PC-9 (cell line): ENCODE results near the gene N4BP2L2. TPM values are rescaled to one million over a fixed set of nuclear protein-coding genes. Genes with fewer than 3 reads are reported as not detected.

Source experiments
- BruUV-seq: library from RNA; stranded (reverse); fragments of 400-500 nt; replicated peaks from 2 replicates; lab custom pipeline; 2021; lab: Mats Ljungman, UMichigan
- CTCF ChIA-PET: fragments of 300-600 bp; sonication (Branson Sonifier 250); formaldehyde crosslinking; loops from one replicate; lab custom pipeline; 2022; ENCODE audit warnings: antibody characterized with exemption; lab: Charles Lee
- POLR2A ChIA-PET: fragments of 300-600 bp; sonication (Branson Sonifier 250); formaldehyde crosslinking; loops from one replicate; lab custom pipeline; 2022; ENCODE audit warnings: antibody characterized with exemption; ENCODE audit not compliant: unreplicated experiment; lab: Charles Lee
- DNase-seq, 2 experiments: peaks; one replicate each; pipeline versions ENCODE4 v3.0.0 to v3.0.0-alpha.2; 2015 to 2022; ENCODE audit warnings: mixed read lengths in 1 of 2
- H2AFZ ChIP-seq: fragments of 200-600 bp; sonication (generic); 2 replicates; pipeline ENCODE4 v1.8.1; 2017; ENCODE audit warnings: antibody characterized with exemption
- H3F3A ChIP-seq: fragments of 200-600 bp; sonication (generic); 2 replicates; pipeline ENCODE4 v1.8.1; 2017; ENCODE audit warnings: antibody characterized with exemption, mild to moderate bottlenecking, low read depth; ENCODE audit not compliant: insufficient read depth
- H3K27ac ChIP-seq: fragments of 200-600 bp; sonication (generic); 2 replicates; pipeline ENCODE4 v1.6.1; 2016; ENCODE audit warnings: mixed run types
- H3K27me3 ChIP-seq: fragments of 200-600 bp; sonication (generic); 2 replicates; pipeline ENCODE4 v1.6.1; 2016; ENCODE audit warnings: low read depth, mixed run types; ENCODE audit not compliant: insufficient read depth
- H3K36me3 ChIP-seq: fragments of 200-600 bp; sonication (generic); 2 replicates; pipeline ENCODE4 v1.6.1; 2016; ENCODE audit warnings: low read depth, mixed run types
- H3K4me1 ChIP-seq: fragments of 200-600 bp; sonication (generic); replicated peaks from 2 replicates; pipeline ENCODE4 v1.6.1; 2016; ENCODE audit warnings: mixed run types; ENCODE audit not compliant: insufficient read depth
- H3K4me2 ChIP-seq: fragments of 200-600 bp; sonication (generic); 2 replicates; pipeline ENCODE4 v1.6.1; 2017; ENCODE audit warnings: mixed run types
- H3K4me3 ChIP-seq: fragments of 200-600 bp; sonication (generic); 2 replicates; pipeline ENCODE4 v1.6.1; 2016; ENCODE audit warnings: mixed run types
- H3K79me2 ChIP-seq: fragments of 200-600 bp; sonication (generic); 2 replicates; pipeline ENCODE4 v1.6.1; 2017; ENCODE audit warnings: low read depth, mixed run types
- H3K9me2 ChIP-seq: fragments of 200-600 bp; sonication (generic); 2 replicates; pipeline ENCODE4 v1.8.1; 2017; ENCODE audit warnings: mild to moderate bottlenecking; ENCODE audit not compliant: insufficient read depth
- H3K9me3 ChIP-seq: fragments of 200-600 bp; sonication (generic); 2 replicates; pipeline ENCODE4 v1.8.1; 2016; ENCODE audit warnings: low read depth; ENCODE audit not compliant: insufficient read depth
- H4K20me1 ChIP-seq: fragments of 200-600 bp; sonication (generic); 2 replicates; pipeline ENCODE4 v1.8.1; 2017; ENCODE audit not compliant: insufficient read depth
- CTCF ChIP-seq: fragments of 200-600 bp; sonication (generic); conservative IDR thresholded peaks from 2 replicates; pipeline ENCODE4 v1.6.1; 2017; ENCODE audit warnings: mixed run types, antibody characterized with exemption, mild to moderate bottlenecking, moderate library complexity
- EZH2 ChIP-seq: fragments of 200-600 bp; sonication (generic); IDR thresholded peaks from 2 replicates; pipeline ENCODE4 v1.8.0; 2017; ENCODE audit warnings: antibody characterized with exemption, low read depth
- intact Hi-C: fragments of 100-400 bp; cut with micrococcal nuclease; formaldehyde crosslinking; loops from one replicate; pipeline ENCODE4 v1.10.0; 2022; ENCODE audit not compliant: unreplicated experiment
- total RNA-seq: library from RNA; stranded (reverse); gene quantifications from 2 replicates; pipeline ENCODE4 v1.2.3, GENCODE V29; 2021

N4BP2L2 gene
- total RNA-seq, 1 experiment from 2014 or later = 81.3 TPM

GRCh38 chr13:32409561-32410421 is 128.8 kb downstream of the N4BP2L2 start:
- Histone ChIP-seq H3K9me3 (no peaks in the 10 kb centered on the region), H3K4me1 (no peaks in the 10 kb centered on the region), H3K36me3 (no peaks in the 10 kb centered on the region), H2AFZ (no peak overlapping the region), H3F3A (no peaks in the 10 kb centered on the region), H3K4me2 (no peak overlapping the region), H3K27ac (no peak overlapping the region), H3K9me2 (no peaks in the 10 kb centered on the region), H3K27me3 (no peaks in the 10 kb centered on the region), H3K79me2 (no peaks in the 10 kb centered on the region), H3K4me3 (no peak overlapping the region), H4K20me1 (no peaks in the 10 kb centered on the region)
- POLR2A ChIA-PET = no interaction called here
- CTCF ChIA-PET = no interaction called here
- TF ChIP-seq EZH2 (no peak), CTCF (no peak)
- intact Hi-C loops = no loop called here
- DNase-seq = no peak
- no TSS peak for BruUV-seq

DNA sequence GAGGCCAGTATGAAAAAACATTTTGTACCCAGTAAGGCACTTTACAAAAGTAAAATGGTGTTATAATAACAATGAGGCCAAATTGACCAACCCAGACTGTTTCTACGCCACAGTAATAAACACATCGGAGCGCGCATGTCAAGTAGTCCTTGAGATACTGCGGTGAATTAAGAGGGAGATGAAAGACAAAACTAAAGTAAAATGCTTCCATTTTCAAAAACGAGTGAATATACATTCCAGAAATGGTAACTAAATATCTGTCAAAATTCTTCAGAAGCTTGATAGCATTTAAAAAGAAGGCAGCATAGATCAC is 129.6 kb downstream of the N4BP2L2 start:
- no peaks in the 10 kb centered on the region for H3K9me3 ChIP-seq
- H3K36me3 ChIP-seq = no peaks in the 10 kb centered on the region
- no peak overlapping the region for H3K27ac ChIP-seq
- DNase-seq = no peak
- no TSS peak for BruUV-seq
- no peaks in the 10 kb centered on the region for H3K79me2 ChIP-seq
- no peak for TF ChIP-seq CTCF
- no peak for TF ChIP-seq EZH2
- H3K4me1 ChIP-seq = no peaks in the 10 kb centered on the region
- no peak overlapping the region for H3K4me3 ChIP-seq
- ChIA-PET POLR2A (no interaction called here), CTCF (no interaction called here)
- intact Hi-C loops = no loop called here
- H4K20me1 ChIP-seq = no peaks in the 10 kb centered on the region
- H3K27me3 ChIP-seq = no peaks in the 10 kb centered on the region
- no peaks in the 10 kb centered on the region for H3K9me2 ChIP-seq
- peak overlapping the region; percentile 34; the same call in 1 of the 2 replicates for H2AFZ ChIP-seq
- no peaks in the 10 kb centered on the region for H3F3A ChIP-seq
- H3K4me2 ChIP-seq = no peak overlapping the region

DNA sequence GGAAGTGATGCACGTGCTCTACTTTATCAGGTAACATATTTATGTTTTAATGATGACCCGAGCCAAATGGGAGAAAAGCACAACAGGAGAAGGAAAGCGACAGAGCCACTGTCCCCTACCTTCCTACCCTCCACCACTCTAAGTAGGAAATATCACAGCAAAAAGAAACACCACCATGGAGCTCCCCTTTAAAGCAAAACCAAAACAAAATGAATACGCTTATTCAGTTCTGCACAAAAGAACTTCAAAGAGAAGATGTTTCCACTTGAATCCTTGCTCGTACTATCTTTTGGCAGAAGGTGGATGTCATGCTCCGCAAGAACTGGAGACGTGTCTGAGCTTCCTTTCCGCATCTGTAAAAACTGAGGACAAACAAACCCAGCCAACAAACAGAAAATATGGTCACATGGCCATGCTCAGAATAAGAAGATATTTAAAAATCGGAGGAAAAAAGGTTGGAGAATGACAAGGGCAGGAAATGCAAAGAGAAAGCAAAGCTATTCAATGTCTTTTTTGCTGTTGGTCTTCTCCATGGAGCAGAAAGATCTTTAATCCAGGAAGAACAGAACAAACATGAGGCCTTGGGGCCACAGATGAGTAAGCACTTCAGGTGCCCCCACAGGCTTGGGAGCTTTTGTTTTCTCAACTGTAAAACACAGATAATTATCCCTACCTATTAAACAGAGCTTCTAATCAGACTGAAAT is 130.1 kb downstream of the N4BP2L2 start:
- CTCF ChIA-PET = no interaction called here

More for the DNA sequence above, 130.1 kb downstream of the N4BP2L2 start:
- no peak overlapping the region for H3K27ac ChIP-seq
- POLR2A ChIA-PET = no interaction called here
- DNase-seq = no peak
- no peaks in the 10 kb centered on the region for H3F3A ChIP-seq
- peak overlapping the region; percentile 34; the same call in 1 of the 2 replicates for H2AFZ ChIP-seq
- H3K79me2 ChIP-seq = no peaks in the 10 kb centered on the region
- H3K9me2 ChIP-seq = no peaks in the 10 kb centered on the region
- intact Hi-C loops = no loop called here
- no peaks in the 10 kb centered on the region for H3K9me3 ChIP-seq
- no peak for TF ChIP-seq CTCF
- TF ChIP-seq EZH2 = no peak
- BruUV-seq = no TSS peak
- H3K36me3 ChIP-seq = no peaks in the 10 kb centered on the region
- no peak overlapping the region for H3K4me2 ChIP-seq
- H3K4me3 ChIP-seq = no peak overlapping the region
- H3K4me1 ChIP-seq = no peaks in the 10 kb centered on the region
- H3K27me3 ChIP-seq = no peaks in the 10 kb centered on the region
- no peaks in the 10 kb centered on the region for H4K20me1 ChIP-seq
